ENCODE measurements around the gene RCAN2.

RCAN2 gene

DNA sequence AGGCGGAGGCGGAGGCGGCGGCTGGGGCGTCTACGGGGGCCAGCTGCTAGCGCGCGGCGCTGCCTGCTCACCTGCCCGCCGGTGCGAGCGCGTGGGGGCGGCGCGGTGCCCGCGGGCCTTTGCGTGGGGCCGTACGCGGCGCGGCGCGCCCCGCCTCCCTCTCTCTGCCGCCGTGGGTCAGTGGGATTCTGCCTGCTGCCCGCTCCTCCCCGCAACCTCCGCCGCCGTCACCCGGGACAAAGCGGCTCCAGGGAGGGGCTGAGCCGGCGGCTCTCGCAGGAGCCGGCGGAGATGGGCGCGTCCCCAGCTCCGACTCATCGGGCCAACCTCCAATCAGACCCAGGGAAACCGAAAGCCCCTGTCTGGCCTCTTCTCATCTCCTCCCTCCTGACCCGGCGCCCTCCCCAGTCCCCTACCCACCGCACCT lies at the start of gene RCAN2:
TSS of gene RCAN2 (minus strand) at position 249 of the 427 bp plus-strand sequence.
- no peak for DNase-seq

DNA sequence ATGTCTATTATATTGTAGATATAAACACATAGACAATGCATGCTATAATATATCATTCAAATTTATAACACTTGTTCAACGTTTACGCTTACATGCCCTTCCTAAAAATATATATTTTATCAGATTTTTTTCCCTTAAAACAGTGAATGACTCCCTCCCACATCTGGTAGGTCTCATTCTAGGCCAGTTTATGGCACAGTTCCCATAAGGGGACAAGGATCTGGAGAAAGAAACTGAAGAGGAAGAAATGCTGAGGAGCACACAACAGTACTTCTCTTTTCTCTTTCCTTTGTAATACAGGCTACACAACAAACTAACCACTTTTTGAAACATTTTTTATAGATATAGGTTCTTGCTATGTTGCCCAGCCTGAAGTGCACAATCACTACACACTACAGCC lies 48.6 kb upstream of the RCAN2 start:
- no peak for DNase-seq

DNA sequence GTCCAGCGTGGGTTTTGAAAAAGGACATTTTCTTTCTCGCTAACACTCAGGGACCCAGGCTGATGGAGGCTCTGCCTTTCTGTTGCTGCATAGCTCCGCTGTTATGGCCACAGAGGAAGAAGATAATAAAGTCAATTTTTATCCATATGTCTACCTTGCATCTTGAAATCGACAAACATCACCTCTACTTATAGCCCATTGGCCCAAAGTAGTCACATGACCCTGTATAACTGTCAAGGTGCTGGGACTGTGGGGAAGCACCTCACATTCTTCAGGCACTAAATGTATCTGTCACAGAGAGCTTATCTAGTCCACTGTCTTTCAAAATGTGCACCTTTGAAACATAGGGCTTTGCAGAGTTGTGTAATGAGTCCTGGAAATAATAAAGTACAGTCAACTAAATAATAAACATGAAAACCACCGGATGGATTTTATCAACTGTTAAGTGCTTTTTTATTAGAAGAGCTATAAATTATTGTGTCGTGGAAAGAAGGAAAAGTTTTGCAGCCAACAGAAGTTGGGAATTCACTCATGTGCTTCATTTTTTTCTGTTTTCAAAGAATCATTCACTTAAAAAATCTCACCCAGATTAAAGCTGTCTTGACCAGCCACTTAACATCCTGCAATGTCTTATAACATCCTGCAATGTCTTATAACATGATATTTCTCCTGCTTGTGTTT lies 47.7 kb upstream of the RCAN2 start:
- no peak for DNase-seq

GRCh38 chr6:46530896-46531295 lies 39.6 kb upstream of the RCAN2 start:
- DNase-seq: no peak

GRCh38 chr6:46528961-46529750 lies 37.9 kb upstream of the RCAN2 start:
- DNase-seq: no peak

DNA sequence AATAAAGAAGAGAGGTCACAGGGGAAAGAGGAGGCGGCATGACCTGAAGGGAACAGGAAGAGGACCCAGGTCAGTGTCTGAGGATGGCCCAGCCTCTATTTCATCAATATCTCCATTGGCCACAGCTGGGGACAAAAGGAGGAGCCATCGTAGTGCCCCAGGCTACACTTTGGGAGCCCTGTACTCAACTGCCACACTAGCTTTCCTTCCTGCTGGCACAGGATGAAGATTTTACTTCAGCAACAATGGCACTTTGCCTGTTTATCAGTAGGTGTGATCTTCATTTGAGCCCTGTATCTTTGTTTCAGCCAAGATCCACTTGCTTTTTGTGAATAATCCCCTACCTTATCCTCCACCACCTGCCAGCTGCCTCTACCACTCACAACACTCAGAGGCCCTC lies 35.4 kb upstream of the RCAN2 start:
- DNase-seq: no peak

DNA sequence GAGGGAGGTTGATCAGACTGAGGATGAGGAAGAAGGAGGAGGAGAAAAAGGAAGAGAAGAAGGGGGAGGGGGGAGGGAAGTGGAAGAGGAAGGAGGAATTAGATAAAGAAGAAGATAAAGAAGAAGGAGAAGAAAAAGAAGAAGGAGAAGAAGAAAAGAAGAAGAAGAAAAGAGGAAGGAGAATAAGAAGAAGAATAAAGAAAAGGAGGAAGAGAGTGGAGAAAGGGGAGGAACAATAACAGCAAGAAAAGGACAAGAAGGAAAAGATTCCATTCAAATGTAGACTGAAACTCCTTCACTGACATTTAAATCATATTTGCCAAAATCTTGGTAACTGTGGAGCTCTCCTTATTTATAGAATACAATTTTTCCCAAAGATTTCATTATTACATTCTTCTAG lies 34.3 kb upstream of the RCAN2 start:
- no peak for DNase-seq

- DNase-seq: no peak
These were observed 30.3 kb upstream of the RCAN2 start for GRCh38 chr6:46521464-46521971.

- no peak for DNase-seq
These were observed 26.0 kb upstream of the RCAN2 start for GRCh38 chr6:46517202-46517601.

DNA sequence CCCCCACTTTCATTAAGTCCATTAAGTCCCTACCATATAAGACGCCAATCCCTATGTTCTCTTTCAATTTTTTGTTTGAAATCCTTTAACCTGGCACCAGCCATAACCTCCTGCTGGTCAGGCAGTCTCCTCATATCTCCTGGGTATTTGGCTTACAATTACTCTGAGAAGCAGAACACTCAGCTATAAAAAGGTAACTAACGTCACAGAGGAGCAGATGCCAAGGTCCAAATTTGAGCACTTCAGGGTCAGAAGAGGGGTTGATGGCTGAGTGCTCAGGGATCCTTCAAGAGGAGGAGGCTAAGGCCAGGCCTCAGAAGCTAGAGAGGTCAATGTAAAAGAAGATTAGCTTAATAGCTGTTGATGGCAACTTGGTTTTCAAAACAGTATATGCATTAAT lies 22.3 kb upstream of the RCAN2 start:
- no peak for DNase-seq

DNA sequence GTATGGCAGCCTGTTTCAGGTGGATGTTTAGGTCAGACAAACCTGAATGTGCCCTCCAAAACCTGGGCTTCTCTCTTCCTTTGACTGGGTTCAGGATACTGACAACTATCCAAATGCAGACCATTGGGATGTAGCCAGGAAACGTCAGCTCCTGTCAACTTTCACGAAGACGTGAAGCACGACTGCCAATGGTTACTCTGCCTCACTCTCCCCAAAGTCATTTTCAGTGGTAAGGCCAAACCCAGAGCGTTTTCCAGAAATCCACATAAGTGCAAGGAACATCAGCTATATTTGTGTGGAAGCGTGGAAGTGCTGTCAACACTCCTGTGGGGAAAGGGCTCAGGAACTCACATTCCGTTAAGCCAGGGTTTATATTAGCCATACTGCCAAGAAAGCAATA lies 20.1 kb upstream of the RCAN2 start:
- no peak for DNase-seq

- no peak for DNase-seq
These were observed 19.4 kb upstream of the RCAN2 start for GRCh38 chr6:46510651-46511050.

DNA sequence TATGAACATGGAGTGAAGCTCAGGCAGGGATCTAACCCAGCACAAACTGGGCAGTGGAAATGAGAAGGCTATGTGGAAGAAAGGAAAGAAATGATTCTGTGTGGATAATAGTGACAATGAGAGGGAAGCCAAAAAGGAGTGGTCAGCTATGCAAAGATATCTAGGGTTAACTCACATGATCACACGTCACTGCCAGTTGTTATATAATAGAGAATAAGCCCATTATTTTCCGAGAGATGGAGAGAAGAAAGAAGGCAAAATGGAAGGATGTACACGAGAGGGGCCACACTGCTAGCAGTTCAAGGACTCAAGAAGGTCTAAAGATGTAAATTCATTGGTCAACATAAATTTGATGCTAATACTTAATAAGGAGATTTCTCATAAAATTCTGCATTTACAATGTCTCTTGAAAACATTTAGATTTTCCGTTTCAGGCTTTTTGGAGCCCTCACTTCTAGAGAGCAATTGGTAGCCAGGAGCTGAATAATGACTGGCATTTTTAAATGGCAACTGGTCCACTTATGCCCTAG lies 18.8 kb upstream of the RCAN2 start:
- DNase-seq: no peak

- no peak for DNase-seq
These were observed 17.8 kb upstream of the RCAN2 start for GRCh38 chr6:46509063-46509462.

GRCh38 chr6:46507426-46507825 lies 16.2 kb upstream of the RCAN2 start:
- no peak for DNase-seq

DNA sequence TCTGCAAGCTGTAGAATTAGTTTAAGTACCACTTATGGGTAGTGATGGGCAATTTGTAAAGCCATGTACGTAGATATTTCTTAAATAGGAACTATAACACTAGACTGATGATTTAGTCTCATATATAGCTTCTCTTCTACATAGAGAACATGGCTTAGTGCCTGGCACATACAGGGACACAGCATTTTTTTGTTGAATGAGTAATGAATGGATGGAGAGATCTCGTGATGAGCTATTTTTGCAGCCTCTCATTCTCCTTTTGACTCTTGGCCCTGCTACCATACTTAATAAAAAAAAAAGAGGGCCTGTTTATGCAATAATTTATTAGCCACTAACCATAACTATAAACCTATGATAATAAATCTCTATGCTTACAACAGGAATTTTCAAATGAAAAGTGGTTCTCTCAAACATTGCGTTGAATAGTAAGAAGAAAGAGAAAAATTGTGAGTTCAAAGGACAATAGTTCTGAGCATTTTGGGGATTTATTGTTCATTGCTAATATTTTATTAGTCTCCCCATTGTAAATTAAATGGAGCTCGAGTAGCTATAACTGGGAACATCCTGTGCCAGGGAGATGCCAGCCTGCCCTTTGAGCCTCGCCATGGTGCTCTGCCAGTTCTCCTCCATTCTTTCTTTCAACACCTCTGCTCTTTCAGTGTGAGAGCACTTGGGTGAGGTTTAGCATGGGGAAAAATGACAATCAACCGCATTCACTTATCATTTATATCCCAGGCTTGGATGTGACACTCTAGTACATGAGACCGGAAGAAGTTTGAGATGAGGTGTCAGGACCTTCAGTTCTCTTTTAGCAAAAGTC lies 14.7 kb upstream of the RCAN2 start:
- no peak for DNase-seq

- DNase-seq: no peak
These were observed 13.0 kb upstream of the RCAN2 start for GRCh38 chr6:46504242-46504641.

- no peak for DNase-seq
These were observed 11.4 kb upstream of the RCAN2 start for GRCh38 chr6:46502486-46503119.

- no peak for DNase-seq
These were observed 10.2 kb upstream of the RCAN2 start for GRCh38 chr6:46501136-46502089.

DNA sequence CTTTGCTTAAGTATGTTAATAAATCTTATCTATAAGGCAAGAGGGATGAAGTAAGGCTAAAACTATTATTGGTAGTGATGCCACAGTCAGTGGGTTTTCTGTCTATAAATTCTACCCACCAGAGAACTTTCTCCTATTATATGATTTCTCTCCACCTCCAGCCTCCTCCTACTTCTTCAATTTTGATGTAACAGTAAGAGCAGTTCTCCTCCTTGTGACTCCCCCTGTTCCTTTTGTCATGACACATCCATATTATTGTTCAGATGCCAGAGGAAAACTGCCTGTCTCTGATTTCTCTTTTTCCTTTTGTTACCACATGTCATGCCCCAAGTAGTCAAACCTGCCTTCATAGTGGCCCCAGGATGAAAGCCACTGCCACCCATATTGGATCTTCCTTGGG lies 9.1 kb upstream of the RCAN2 start:
- DNase-seq: no peak
